ENCODE measurements around the gene RADX.

DNA sequence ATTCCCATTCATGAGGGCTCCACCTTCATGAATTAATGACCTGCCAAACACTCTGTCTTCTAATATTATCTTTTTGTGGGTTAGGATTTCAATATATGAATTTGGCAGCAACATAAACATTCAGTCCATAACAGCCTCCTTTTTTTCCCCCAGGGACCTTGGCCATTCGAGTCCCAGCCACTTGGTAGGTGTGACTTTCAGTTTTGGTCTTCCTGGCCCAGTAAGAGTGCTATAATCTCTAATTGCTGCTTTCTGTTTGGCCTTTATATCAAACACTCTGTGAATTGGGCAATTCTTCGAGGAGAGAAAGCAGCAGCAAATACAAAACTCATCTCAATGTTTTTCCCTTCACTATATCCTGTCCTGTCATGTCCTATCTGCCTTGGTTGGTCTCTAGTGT is 12.4 kb upstream of the RADX start:
- TF ChIP-seq, protein P1, sequence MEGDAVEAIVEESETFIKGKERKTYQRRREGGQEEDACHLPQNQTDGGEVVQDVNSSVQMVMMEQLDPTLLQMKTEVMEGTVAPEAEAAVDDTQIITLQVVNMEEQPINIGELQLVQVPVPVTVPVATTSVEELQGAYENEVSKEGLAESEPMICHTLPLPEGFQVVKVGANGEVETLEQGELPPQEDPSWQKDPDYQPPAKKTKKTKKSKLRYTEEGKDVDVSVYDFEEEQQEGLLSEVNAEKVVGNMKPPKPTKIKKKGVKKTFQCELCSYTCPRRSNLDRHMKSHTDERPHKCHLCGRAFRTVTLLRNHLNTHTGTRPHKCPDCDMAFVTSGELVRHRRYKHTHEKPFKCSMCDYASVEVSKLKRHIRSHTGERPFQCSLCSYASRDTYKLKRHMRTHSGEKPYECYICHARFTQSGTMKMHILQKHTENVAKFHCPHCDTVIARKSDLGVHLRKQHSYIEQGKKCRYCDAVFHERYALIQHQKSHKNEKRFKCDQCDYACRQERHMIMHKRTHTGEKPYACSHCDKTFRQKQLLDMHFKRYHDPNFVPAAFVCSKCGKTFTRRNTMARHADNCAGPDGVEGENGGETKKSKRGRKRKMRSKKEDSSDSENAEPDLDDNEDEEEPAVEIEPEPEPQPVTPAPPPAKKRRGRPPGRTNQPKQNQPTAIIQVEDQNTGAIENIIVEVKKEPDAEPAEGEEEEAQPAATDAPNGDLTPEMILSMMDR (conservative IDR thresholded peaks at IDR 0.05; ENCODE audit: low read depth, low read length) = no peak
- TF ChIP-seq EZH2 (IDR thresholded peaks at IDR 0.05; ENCODE audit: low read length, unreplicated experiment) = no peak
